Sigmoid colon (tissue), 7 donors: ENCODE measurements around the gene ACAP1. TPM values are rescaled to one million over a fixed set of nuclear protein-coding genes. Genes with fewer than 3 reads are reported as not detected.

Experiments
- DNase-seq: peaks from one replicate; pipeline ENCODE4 v3.0.0-alpha.2; 2019
- H3K27ac ChIP-seq, 4 donors: fragments of 200-600 bp; sonication (generic); one replicate each; pipeline ENCODE4 v1.5.1; 2016 to 2019; ENCODE audit warnings: mild to moderate bottlenecking in 1 of 4
- H3K27me3 ChIP-seq, 3 donors: fragments of 200-600 bp; sonication (generic); one replicate each; pipeline ENCODE4 v1.5.1; 2019; ENCODE audit warnings: mild to moderate bottlenecking in 1 of 3
- H3K36me3 ChIP-seq, 4 donors: fragments of 200-600 bp; sonication (generic); one replicate each; pipeline ENCODE4 v1.5.1; 2016 to 2019
- H3K4me1 ChIP-seq, 4 donors: fragments of 200-600 bp; sonication (generic); one replicate each; pipeline ENCODE4 v1.5.1; 2017 to 2019
- H3K4me3 ChIP-seq, 4 donors: fragments of 200-600 bp; sonication (generic); one replicate each; pipeline ENCODE4 v1.5.1; 2017 to 2019; ENCODE audit warnings: mild to moderate bottlenecking in 2 of 4, moderate library complexity in 1 of 4
- H3K9me3 ChIP-seq, 4 donors: fragments of 200-600 bp in 3 of 4; sonication (generic) in 3 of 4; one replicate each; pipeline versions ENCODE4 v1.5.1 to v1.6.1; 2013 to 2019
- CTCF ChIP-seq, 4 experiments: fragments of 450-650 bp in 3 of 4; fragments of 200-600 bp in 1 of 4; IDR thresholded peaks; one replicate each; pipeline ENCODE4 v1.5.1; 2016 to 2019; ENCODE audit warnings: antibody characterized with exemption in 4 of 4, mild to moderate bottlenecking in 3 of 4, moderate library complexity in 2 of 4
- EP300 ChIP-seq, 4 donors: sonication (generic); formaldehyde crosslinking; IDR thresholded peaks; one replicate each; pipeline ENCODE4 v1.6.1; 2017; ENCODE audit warnings: antibody characterized with exemption in 4 of 4
- POLR2A ChIP-seq, 2 donors: fragments of 450-650 bp; IDR thresholded peaks; one replicate each; pipeline ENCODE4 v1.6.1; 2016; ENCODE audit warnings: antibody characterized with exemption in 2 of 2, mild to moderate bottlenecking in 2 of 2, moderate library complexity in 2 of 2
- POLR2AphosphoS5 ChIP-seq, 4 donors: sonication (generic); formaldehyde crosslinking; IDR thresholded peaks; one replicate each; pipeline ENCODE4 v1.6.1; 2017; ENCODE audit warnings: antibody characterized with exemption in 4 of 4
- WGBS, 2 donors: extraction: QIAGEN DNeasy Blood & Tissue Kit; methylation state at CpG; one replicate each; pipeline ENCODE4 v1.1.7; 2013; 5-methylcytosine and 5-hydroxymethylcytosine counted together
- intact Hi-C: fragments of 100-400 bp; cut with DNase I; formaldehyde crosslinking; loops from one replicate; pipeline ENCODE4 v1.15.1; 2023
- polyA plus RNA-seq, 3 donors: library from polyadenylated mRNA; stranded (reverse); fragments of 200-250 nt; gene quantifications; one replicate each; pipeline ENCODE4 v1.2.3, GENCODE V29; 2013
- total RNA-seq, 4 donors: library from RNA; depleted of rRNA; stranded (reverse); fragments of >200 nt; gene quantifications; one replicate each; pipeline ENCODE4 v1.1.0, GENCODE V29; 2016
- donor health status: healthy with polysubstance abuse.
- donor health status: Bipolar disorder and iron deficiency.
- donor health status: healthy.

ACAP1 gene
- total and polyA plus RNA-seq, 7 donors = 1.1 to 55.8 (median 2.5) TPM

GRCh38 chr17:7382901-7383300, 46.6 kb downstream of the ACAP1 start:
- no peak overlapping the region for H3K4me3 ChIP-seq
- H3K36me3 ChIP-seq = peaks cover 0 to 4% (median under 1%) of the 10 kb centered on the region in 4 donors
- TF ChIP-seq EP300 (IDR thresholded peaks at IDR 0.05) = no peak
- TF ChIP-seq CTCF (IDR thresholded peaks at IDR 0.05) = no peak
- TF ChIP-seq POLR2AphosphoS5 (IDR thresholded peaks at IDR 0.05) = no peak
- no peak for TF ChIP-seq POLR2A (IDR thresholded peaks at IDR 0.05)
- no peak for DNase-seq
- WGBS, 2 donors = 94 to 95% methylated on average over 10 of the region's 10 CpGs
- H3K9me3 ChIP-seq = no peaks in the 10 kb centered on the region
- H3K4me1 ChIP-seq = peaks cover 2 to 34% (median 30%) of the 10 kb centered on the region in 4 donors
- no peak overlapping the region for H3K27ac ChIP-seq
- H3K27me3 ChIP-seq = no peaks in the 10 kb centered on the region
- intact Hi-C loops = loop anchor here (5.0 kb wide), 1 partner anchor 179 kb away; the partner anchor contains the start of gene SENP3

- DNase-seq = no peak
- Histone ChIP-seq H3K4me1 (peaks cover 2 to 34% (median 30%) of the 10 kb centered on the region in 4 donors), H3K27me3 (no peaks in the 10 kb centered on the region), H3K36me3 (peaks cover 0 to 8% (median 2%) of the 10 kb centered on the region in 4 donors), H3K27ac (peak overlapping the region in 1 of 4 donors; percentile 48), H3K4me3 (peak overlapping the region in 3 of 4 donors; percentile 39 to 49 (median 48)), H3K9me3 (no peaks in the 10 kb centered on the region)
- TF ChIP-seq EP300 (IDR thresholded peaks at IDR 0.05) (no peak), POLR2A (IDR thresholded peaks at IDR 0.05) (no peak), CTCF (IDR thresholded peaks at IDR 0.05) (no peak), POLR2AphosphoS5 (IDR thresholded peaks at IDR 0.05) (no peak)
- intact Hi-C loops = loop anchor here (5.0 kb wide), 1 partner anchor 179 kb away; the partner anchor contains the start of gene SENP3
- WGBS, 2 donors = 87 to 94% methylated on average over 11 of the region's 11 CpGs
Measured at GRCh38 chr17:7383371-7383741, 47.0 kb downstream of the ACAP1 start.

- DNase-seq = peak; percentile 72
- WGBS, 2 donors = 33 to 77% methylated on average over 65 of the region's 65 CpGs
- intact Hi-C loops = loop anchor here (5.0 kb wide), 1 partner anchor 178 kb away; the partner anchor contains the start of gene SENP3
- Histone ChIP-seq H3K27me3 (no peaks in the 10 kb centered on the region), H3K36me3 (peaks cover 0 to 11% (median 3%) of the 10 kb centered on the region in 4 donors), H3K4me3 (peak overlapping the region; percentile 12 to 49 (median 44)), H3K4me1 (peaks cover 2 to 34% (median 30%) of the 10 kb centered on the region in 4 donors), H3K9me3 (no peaks in the 10 kb centered on the region), H3K27ac (peak overlapping the region; percentile 48 to 55 (median 50))
- no peak for TF ChIP-seq CTCF (IDR thresholded peaks at IDR 0.05)
- TF ChIP-seq POLR2AphosphoS5 (IDR thresholded peaks at IDR 0.05) = peak in 2 of 4 donors; percentile 7 to 21
- TF ChIP-seq POLR2A (IDR thresholded peaks at IDR 0.05) = no peak
Measured at GRCh38 chr17:7383742-7384488, 47.6 kb downstream of the ACAP1 start.

- H3K27ac ChIP-seq = peak overlapping the region; percentile 48 to 55 (median 50)
Measured at GRCh38 chr17:7384489-7385081, 48.3 kb downstream of the ACAP1 start.

More at GRCh38 chr17:7384489-7385081, 48.3 kb downstream of the ACAP1 start:
- WGBS, 2 donors = 60 to 87% methylated on average over 23 of the region's 23 CpGs
- Histone ChIP-seq H3K36me3 (peaks cover 0 to 18% (median 7%) of the 10 kb centered on the region in 4 donors), H3K9me3 (no peaks in the 10 kb centered on the region), H3K4me1 (peaks cover 2 to 34% (median 30%) of the 10 kb centered on the region in 4 donors), H3K27me3 (no peaks in the 10 kb centered on the region), H3K4me3 (peak overlapping the region in 3 of 4 donors; percentile 39 to 49 (median 48))
- no peak for DNase-seq
- intact Hi-C loops = loop anchor here (5.0 kb wide), 1 partner anchor 178 kb away; the partner anchor contains the start of gene SENP3
- TF ChIP-seq CTCF (IDR thresholded peaks at IDR 0.05) (no peak), EP300 (IDR thresholded peaks at IDR 0.05) (no peak), POLR2A (IDR thresholded peaks at IDR 0.05) (no peak), POLR2AphosphoS5 (IDR thresholded peaks at IDR 0.05) (no peak)
